Activated T-cell treated with anti-CD3 and anti-CD28 coated beads, Interleukin-2, amount 50 U/mL, for 4 hours (primary cell): ENCODE data around the gene IL1RL1. TPM values are rescaled to one million over a fixed set of nuclear protein-coding genes. Genes with fewer than 3 reads are reported as not detected.

Source experiments
- ATAC-seq, 2 donors: fragments of 200-7000 bp; cut with Tn5 transposase; one replicate each; pipeline ENCODE4 v1.10.0; 2021
- DNase-seq: peaks from one replicate; pipeline ENCODE4 v3.0.0-alpha.2; 2020
- H3K27me3 Mint-ChIP-seq: one replicate; pipeline ENCODE4 v1.8.0; 2021; ENCODE audit warnings: low read depth, mixed read lengths
- H3K36me3 Mint-ChIP-seq: one replicate; pipeline ENCODE4 v1.8.0; 2022; ENCODE audit warnings: mixed read lengths; ENCODE audit not compliant: insufficient read depth
- H3K4me1 Mint-ChIP-seq: one replicate; pipeline ENCODE4 v1.8.0; 2021; ENCODE audit warnings: low read depth, mixed read lengths
- H3K4me3 Mint-ChIP-seq: one replicate; pipeline ENCODE4 v1.8.0; 2021; ENCODE audit warnings: mild to moderate bottlenecking, moderate library complexity, mixed read lengths
- H3K9me3 Mint-ChIP-seq: one replicate; pipeline ENCODE4 v1.8.0; 2021; ENCODE audit warnings: mixed read lengths
- total RNA-seq, 3 donors: library from RNA; stranded (reverse); gene quantifications; one replicate each; pipeline ENCODE4 v1.2.1, GENCODE V29; 2021

The IL1RL1 gene
- total RNA-seq = under 1 TPM; 0.26 to 0.58 (median 0.38) TPM

GRCh38 chr2:102310964-102311640 is at the start of gene IL1RL1:
Gene IL1RL1 (plus strand): TSS chr2:102311563. CDS start chr2:102338265, 26,702 bp downstream.
- no peak for DNase-seq
- Mint-ChIP-seq H3K36me3 (no peaks in the 10 kb centered on the region), H3K4me3 (no peak within 1 kb of the TSS), H3K4me1 (peaks cover under 1% of the 10 kb centered on the region), H3K27me3 (peaks cover under 1% of the 10 kb centered on the region), H3K9me3 (no peaks in the 10 kb centered on the region)
- no peak for ATAC-seq

DNA sequence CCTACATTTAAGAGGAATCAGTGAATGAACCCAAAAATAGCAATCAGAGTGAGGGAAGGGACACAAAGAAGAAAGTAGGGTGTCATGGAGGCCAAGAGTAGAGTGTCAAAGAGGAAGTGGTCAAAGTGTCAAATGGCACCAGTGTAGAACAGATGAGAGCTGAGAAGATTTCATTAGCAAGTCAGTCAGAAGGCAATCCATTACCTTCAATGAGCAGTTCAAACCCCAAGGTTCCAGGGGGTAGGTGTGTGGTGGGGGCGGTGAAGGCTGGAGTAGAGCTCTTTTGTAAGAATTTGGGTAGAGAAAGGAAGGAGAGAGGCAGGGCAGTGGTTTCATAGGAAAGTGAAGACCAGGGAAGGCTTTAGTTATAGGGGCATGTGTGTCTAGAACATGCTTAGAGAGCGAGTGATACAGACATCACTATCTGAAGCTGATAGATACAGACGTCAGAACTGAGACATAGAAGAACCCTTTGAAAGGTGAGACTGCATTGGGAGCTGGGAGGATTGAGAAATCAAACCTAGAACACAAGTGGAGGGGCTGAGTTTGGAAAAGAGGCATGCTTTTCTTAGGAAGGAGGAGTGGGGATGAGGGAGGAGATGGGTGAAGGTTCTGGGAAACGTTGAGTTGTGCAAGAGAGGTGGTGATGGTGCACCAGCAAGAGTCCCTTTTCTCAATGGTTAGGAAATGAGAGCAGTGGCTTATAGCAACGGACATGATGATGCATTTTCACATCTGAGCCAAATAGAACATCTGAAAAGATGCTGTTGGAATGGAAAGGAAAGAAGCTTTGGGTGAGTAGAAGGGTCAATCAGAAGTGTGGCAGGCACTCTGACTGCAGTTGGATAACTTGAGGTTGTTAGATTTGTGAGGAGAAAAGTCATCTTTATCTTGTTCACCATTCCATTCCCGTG is 48.9 kb upstream of the IL1RL1 start:
- H3K4me3 Mint-ChIP-seq = no peak overlapping the region
- H3K4me1 Mint-ChIP-seq = peaks cover 24% of the 10 kb centered on the region
- H3K9me3 Mint-ChIP-seq = peaks cover 6% of the 10 kb centered on the region
- H3K27me3 Mint-ChIP-seq = no peaks in the 10 kb centered on the region
- H3K36me3 Mint-ChIP-seq = no peaks in the 10 kb centered on the region
- no peak for ATAC-seq
- no peak for DNase-seq

GRCh38 chr2:102264952-102265351 is 46.4 kb upstream of the IL1RL1 start:
- Mint-ChIP-seq H3K4me1 (peaks cover 6% of the 10 kb centered on the region), H3K9me3 (no peaks in the 10 kb centered on the region), H3K27me3 (no peaks in the 10 kb centered on the region), H3K36me3 (no peaks in the 10 kb centered on the region), H3K4me3 (no peak overlapping the region)
- ATAC-seq = no peak
- DNase-seq = no peak

GRCh38 chr2:102266204-102266603 is 45.2 kb upstream of the IL1RL1 start:
- Mint-ChIP-seq H3K4me3 (no peak overlapping the region), H3K27me3 (peaks cover 3% of the 10 kb centered on the region), H3K36me3 (no peaks in the 10 kb centered on the region), H3K4me1 (peaks cover 9% of the 10 kb centered on the region), H3K9me3 (no peaks in the 10 kb centered on the region)
- DNase-seq (no peak), ATAC-seq (no peak)

- no peak for ATAC-seq
- H3K4me3 Mint-ChIP-seq = no peak overlapping the region
- no peaks in the 10 kb centered on the region for H3K36me3 Mint-ChIP-seq
- H3K4me1 Mint-ChIP-seq = peaks cover 16% of the 10 kb centered on the region
- no peaks in the 10 kb centered on the region for H3K9me3 Mint-ChIP-seq
- no peak for DNase-seq
- H3K27me3 Mint-ChIP-seq = peaks cover 3% of the 10 kb centered on the region
Observed at GRCh38 chr2:102267774-102268173, 43.6 kb upstream of the IL1RL1 start.

GRCh38 chr2:102268510-102269199 is 42.7 kb upstream of the IL1RL1 start:
- Mint-ChIP-seq H3K4me1 (peaks cover 14% of the 10 kb centered on the region), H3K27me3 (peaks cover 3% of the 10 kb centered on the region), H3K36me3 (no peaks in the 10 kb centered on the region), H3K4me3 (no peak overlapping the region), H3K9me3 (no peaks in the 10 kb centered on the region)
- ATAC-seq = no peak
- DNase-seq = no peak

DNA sequence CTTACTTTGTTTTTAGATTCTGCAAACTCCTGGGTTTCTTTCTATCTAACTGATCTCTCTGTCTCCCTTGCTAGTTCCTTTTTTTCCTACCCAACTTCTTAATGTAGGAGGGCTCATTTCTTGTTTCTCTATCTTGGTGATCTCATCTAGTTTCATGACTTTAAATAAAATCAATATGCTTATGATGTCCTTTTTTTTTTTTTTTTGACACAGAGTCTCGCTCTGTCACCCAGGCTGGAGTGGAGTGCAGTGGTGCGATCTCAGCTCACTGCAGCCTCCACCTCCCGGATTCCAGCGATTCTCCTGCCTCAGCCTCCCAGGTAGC is 42.2 kb upstream of the IL1RL1 start:
- no peak for DNase-seq
- Mint-ChIP-seq H3K27me3 (peaks cover 3% of the 10 kb centered on the region), H3K36me3 (no peaks in the 10 kb centered on the region), H3K4me1 (peaks cover 14% of the 10 kb centered on the region), H3K9me3 (no peaks in the 10 kb centered on the region), H3K4me3 (no peak overlapping the region)
- ATAC-seq = peak in 1 of 2 donors; percentile 37

DNA sequence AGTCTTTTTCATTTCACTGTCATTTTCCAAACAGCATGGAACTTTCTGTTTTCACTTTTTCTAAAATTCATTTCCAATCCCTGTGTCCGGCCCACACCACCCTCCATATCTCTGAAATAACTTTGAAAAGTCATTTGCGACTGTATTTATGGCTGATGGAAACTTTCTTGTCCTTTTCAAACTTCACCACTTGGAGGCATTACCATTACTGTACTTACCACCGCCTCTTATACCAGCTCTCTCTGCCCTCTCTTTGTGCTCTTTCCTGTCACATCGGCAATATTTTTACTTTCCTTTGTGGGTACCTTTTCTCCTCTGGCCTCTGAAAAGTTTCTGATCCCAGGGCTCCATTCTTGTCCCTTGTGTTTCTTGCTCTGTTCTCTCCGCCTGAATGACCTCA is 39.5 kb upstream of the IL1RL1 start:
- DNase-seq = no peak
- ATAC-seq = peak in 1 of 2 donors; percentile 66

DNA sequence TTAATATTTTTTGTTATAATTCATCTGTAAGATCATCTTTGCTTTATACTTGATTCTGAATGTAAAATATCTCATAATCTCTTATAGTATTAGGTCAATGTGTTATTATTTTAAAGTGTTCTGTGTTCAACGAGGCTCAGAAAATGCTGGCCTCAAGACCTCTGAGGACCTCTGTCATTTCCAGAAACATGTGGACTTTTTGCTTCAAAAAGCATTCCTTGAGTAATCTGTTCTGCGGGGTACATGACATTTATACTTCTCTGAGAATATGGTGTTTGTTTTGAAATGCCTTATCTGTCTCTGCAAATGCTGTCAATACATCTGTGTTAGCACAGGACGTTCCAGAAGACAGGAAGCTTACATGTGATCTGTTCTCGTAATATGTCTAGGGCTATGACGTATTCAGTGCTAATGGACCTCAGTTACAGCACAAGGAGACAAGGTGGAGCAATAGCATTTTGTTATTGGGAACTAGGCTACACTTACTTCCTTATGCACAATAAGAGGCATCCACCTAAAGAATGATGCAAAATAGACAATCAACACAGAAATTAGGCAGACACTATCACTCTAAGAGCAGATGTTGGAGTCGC is 37.6 kb upstream of the IL1RL1 start:
- Mint-ChIP-seq H3K9me3 (peaks cover 5% of the 10 kb centered on the region), H3K27me3 (peaks cover 5% of the 10 kb centered on the region), H3K4me3 (no peak overlapping the region), H3K36me3 (peaks cover 1% of the 10 kb centered on the region), H3K4me1 (peaks cover 42% of the 10 kb centered on the region)
- no peak for ATAC-seq
- no peak for DNase-seq

More for the DNA sequence above, 39.5 kb upstream of the IL1RL1 start:
- Mint-ChIP-seq H3K4me1 (peaks cover 27% of the 10 kb centered on the region), H3K36me3 (peaks cover 1% of the 10 kb centered on the region), H3K27me3 (peaks cover 3% of the 10 kb centered on the region), H3K4me3 (no peak overlapping the region), H3K9me3 (peaks cover 5% of the 10 kb centered on the region)

DNA sequence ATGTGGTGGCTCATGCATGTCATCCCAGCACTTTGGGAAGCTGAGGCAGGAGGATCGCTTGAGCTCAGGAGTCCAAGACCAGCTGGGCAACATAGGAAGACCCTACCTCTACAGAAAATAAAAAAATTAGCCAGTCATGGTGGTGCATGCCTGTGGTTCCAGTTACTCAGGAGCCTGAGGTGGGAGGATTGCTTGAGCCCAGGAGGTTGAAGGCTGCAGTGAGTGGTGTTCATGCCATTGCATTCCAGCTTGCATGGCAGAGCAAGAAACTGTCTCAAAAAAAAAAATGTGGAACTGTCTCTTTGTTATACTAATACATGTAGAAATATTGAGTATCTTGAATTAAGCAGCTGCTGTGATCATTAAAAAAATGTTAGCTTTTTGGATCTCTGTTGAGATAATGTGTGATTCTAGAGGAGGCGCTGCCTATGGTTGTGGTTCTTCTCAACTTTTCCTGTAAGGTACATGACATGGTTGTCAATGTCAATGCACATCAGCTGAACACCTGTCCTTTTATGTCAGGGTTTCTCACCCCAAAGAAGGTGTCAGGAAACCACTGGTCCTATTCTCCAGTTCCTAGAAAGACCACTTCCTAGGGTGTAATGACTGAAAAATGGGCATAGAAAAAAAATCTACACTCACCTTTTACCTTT is 34.7 kb upstream of the IL1RL1 start:
- DNase-seq (no peak), ATAC-seq (peak in 1 of 2 donors; percentile 54)
- Mint-ChIP-seq H3K9me3 (peaks cover 5% of the 10 kb centered on the region), H3K4me1 (peaks cover 35% of the 10 kb centered on the region), H3K27me3 (peaks cover 2% of the 10 kb centered on the region), H3K36me3 (peaks cover 1% of the 10 kb centered on the region), H3K4me3 (no peak overlapping the region)

DNA sequence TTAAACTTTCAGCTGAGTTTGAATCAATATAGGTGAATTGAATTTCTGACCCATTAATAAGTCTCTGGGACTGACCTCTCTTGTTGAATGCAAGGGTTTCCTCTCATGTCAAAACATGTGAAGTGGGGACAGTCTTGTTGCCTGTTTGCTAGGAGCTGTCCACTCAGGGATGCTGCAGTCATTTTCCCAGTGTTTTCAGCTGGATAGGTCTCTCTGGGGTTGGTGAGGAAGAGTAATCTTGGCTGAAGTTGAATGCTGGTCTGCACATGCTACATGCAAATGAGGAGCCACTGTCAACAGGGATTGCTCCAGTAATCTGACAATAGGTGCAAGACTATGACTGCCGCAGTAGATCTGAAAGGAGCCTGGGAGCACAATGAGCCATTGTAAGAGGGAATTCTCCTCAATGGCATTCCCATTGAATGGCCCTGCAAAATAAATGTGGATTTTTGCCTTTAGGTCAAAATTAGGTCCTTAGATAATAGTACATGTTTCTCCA is 34.1 kb upstream of the IL1RL1 start:
- Mint-ChIP-seq H3K36me3 (peaks cover 1% of the 10 kb centered on the region), H3K9me3 (peaks cover 5% of the 10 kb centered on the region), H3K27me3 (peaks cover 2% of the 10 kb centered on the region), H3K4me3 (no peak overlapping the region), H3K4me1 (peaks cover 29% of the 10 kb centered on the region)
- ATAC-seq = no peak
- DNase-seq = no peak

DNA sequence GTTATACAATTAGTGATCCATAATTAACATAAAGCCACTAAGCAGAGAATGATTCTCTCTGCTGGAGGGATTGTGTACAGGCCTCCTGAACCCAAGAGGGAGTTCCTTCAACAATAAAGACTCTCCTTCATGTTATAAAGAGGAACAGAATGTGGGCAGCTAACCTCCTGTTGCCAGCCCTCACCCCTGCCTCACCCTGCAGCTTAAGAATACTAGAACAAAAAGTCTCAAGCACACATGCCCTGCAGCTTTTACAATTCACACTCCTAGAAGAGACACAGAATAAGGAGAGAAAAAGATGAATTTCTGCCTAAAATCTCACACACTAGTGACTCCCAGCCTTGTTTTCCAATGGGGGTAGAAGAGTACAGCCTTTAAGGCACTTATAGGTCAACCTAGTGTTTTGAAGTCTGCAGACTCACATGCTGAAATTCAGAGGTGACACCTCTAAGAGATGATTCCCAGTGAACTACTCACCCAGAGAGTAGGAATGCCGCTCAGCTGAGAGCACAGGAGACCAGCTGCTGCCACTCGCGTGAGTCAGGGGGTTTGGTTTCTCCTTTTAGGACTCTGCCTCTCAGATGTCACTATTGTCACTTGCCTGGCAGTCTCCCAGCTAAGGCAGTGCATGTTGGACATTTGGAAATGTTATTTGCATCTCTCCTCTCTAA is 32.5 kb upstream of the IL1RL1 start:
- Mint-ChIP-seq H3K4me3 (no peak overlapping the region), H3K9me3 (peaks cover 5% of the 10 kb centered on the region), H3K27me3 (peaks cover 2% of the 10 kb centered on the region), H3K4me1 (peaks cover 29% of the 10 kb centered on the region), H3K36me3 (peaks cover 1% of the 10 kb centered on the region)
- ATAC-seq (no peak), DNase-seq (no peak)

- ATAC-seq = no peak
- peaks cover 29% of the 10 kb centered on the region for H3K4me1 Mint-ChIP-seq
- H3K27me3 Mint-ChIP-seq = peaks cover 2% of the 10 kb centered on the region
Observed at GRCh38 chr2:102279391-102279735, 32.0 kb upstream of the IL1RL1 start.

More at GRCh38 chr2:102279391-102279735, 32.0 kb upstream of the IL1RL1 start:
- peaks cover 1% of the 10 kb centered on the region for H3K36me3 Mint-ChIP-seq
- DNase-seq = no peak
- peaks cover 5% of the 10 kb centered on the region for H3K9me3 Mint-ChIP-seq
- no peak overlapping the region for H3K4me3 Mint-ChIP-seq
